Activated CD4-positive, alpha-beta T cell treated with anti-CD3 and anti-CD28 coated beads, Interleukin-2, amount 10 ng/mL, durations not matched to agents 24 days and 14 days (primary cell): ENCODE data around the gene ANKRD11. TPM values are rescaled to one million over a fixed set of nuclear protein-coding genes. Genes with fewer than 3 reads are reported as not detected.
"Not testable (repeated sequence)": the region's sequence is repeated elsewhere in the genome, so short reads cannot be mapped to it uniquely, and the experiment has no call there.

Experiments
- DNase-seq: peaks from one replicate; pipeline ENCODE4 v3.0.0; 2022
- H3K27ac Mint-ChIP-seq: one replicate; pipeline ENCODE4 v1.8.0; 2022; ENCODE audit warnings: mild to moderate bottlenecking, mixed read lengths
- H3K27me3 Mint-ChIP-seq: one replicate; pipeline ENCODE4 v1.8.0; 2022; ENCODE audit warnings: mixed read lengths
- H3K36me3 Mint-ChIP-seq: one replicate; pipeline ENCODE4 v1.8.0; 2022; ENCODE audit warnings: low read depth, mild to moderate bottlenecking, mixed read lengths
- H3K4me1 Mint-ChIP-seq: one replicate; pipeline ENCODE4 v1.8.0; 2021; ENCODE audit warnings: mixed read lengths
- H3K4me3 Mint-ChIP-seq: one replicate; pipeline ENCODE4 v1.8.0; 2022; ENCODE audit warnings: mild to moderate bottlenecking, moderate library complexity, mixed read lengths
- H3K9me3 Mint-ChIP-seq: one replicate; pipeline ENCODE4 v1.8.0; 2021; ENCODE audit warnings: mixed read lengths
- intact Hi-C: fragments of 100-400 bp; cut with micrococcal nuclease; formaldehyde crosslinking; loops from one replicate; pipeline ENCODE4 v1.15.1; 2023
- total RNA-seq: library from RNA; stranded (reverse); gene quantifications from 2 replicates; pipeline ENCODE4 v1.2.3, GENCODE V29; 2022

Gene ANKRD11
- total RNA-seq, 1 donor from 2014 or later = 152 TPM

DNA sequence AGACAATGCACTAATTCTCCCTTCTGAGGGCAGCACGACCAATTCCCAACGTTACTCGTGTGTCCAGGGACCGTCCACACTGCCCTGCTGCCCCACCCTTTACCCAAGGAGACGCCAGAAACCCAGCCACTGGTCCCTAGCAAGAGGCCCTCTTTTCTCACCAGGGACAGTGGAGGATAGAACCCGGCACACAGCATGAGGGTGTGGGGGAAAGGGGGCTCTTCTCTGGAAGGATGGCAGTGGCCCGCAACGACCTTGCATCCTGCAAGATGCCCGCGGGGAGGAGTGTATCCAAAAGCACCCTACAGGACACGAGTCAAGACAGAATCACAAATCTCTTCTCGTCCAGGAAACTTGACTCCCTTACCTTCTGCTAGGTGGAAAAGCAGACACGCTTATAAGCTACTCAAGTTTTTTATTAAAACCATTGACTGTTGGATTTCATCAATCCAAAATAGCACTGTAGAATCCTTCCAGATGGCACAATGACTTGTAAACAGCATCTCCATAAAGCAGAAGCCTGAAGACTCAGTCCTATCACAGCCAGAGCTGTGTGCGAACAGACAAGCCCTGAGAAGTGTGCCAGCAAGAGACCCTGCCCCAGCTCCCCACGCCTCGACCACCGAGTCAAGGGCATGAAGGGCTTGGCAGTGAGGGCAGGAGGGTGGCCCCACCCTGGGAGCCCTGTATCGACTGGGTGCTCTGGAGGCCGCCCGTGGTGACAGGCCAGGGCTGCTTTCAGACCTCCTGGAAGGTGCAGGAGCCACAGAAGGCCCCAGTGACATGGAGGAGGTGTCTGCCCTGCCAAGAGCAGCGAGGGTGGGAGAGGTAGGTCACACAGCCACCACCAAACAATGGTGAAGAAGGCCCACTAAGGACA, 103.8 kb downstream of the ANKRD11 start:
- Mint-ChIP-seq H3K27me3 (no peaks in the 10 kb centered on the region), H3K4me3 (peak overlapping the region; percentile 30), H3K36me3 (peaks cover 21% of the 10 kb centered on the region), H3K4me1 (peaks cover 52% of the 10 kb centered on the region), H3K27ac (peak overlapping the region; percentile 68), H3K9me3 (no peaks in the 10 kb centered on the region)
- intact Hi-C loops = no loop called here
- no peak for DNase-seq

DNA sequence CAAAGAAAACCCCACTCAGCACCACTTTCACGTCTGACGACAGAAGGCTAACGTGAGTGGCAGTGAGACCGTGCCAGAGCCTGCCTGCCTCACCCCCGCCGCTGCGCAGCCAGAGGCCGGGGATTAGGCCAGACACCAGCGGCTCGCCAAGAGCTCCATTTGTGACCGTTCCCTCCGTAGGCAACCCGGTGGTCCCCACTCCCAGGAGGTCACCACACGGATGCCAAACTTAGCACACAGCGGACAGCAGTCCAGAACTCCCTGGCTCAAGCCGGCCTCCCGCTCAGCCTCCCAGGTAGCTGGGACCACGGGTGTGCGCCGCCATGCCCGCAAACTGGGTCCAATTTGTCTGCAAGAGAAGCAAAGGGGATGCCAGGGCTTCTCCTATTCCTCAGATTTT, 104.6 kb downstream of the ANKRD11 start:
- no peak overlapping the region for H3K4me3 Mint-ChIP-seq
- H3K9me3 Mint-ChIP-seq = no peaks in the 10 kb centered on the region
- peaks cover 18% of the 10 kb centered on the region for H3K36me3 Mint-ChIP-seq
- DNase-seq = no peak
- no peak overlapping the region for H3K27ac Mint-ChIP-seq
- peaks cover 55% of the 10 kb centered on the region for H3K4me1 Mint-ChIP-seq
- intact Hi-C loops = no loop called here
- H3K27me3 Mint-ChIP-seq = no peaks in the 10 kb centered on the region

DNA sequence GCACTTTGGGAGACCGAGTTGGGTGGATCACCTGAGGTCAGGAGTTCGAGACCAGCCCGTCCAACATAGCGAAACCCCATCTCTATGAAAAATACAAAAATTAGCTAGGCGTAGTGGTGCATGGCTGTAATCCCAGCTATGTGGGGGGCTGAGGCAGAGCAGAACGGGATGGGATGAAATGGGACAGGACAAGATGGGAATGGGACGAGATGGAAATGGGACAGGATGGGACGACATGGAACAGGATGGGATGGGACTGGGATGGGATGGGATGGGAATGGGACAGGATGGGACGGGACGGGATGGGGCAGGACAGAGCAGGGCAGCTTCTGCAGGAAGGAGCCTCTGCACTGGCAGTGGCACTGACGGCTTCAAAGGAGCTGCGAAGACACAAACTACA, 106.1 kb downstream of the ANKRD11 start:
- Mint-ChIP-seq H3K4me1 (peaks cover 58% of the 10 kb centered on the region), H3K9me3 (no peaks in the 10 kb centered on the region), H3K27me3 (no peaks in the 10 kb centered on the region), H3K27ac (peak overlapping the region; percentile 66), H3K36me3 (peaks cover 12% of the 10 kb centered on the region), H3K4me3 (peak overlapping the region; percentile 47)
- intact Hi-C loops = no loop called here
- no peak for DNase-seq

DNA sequence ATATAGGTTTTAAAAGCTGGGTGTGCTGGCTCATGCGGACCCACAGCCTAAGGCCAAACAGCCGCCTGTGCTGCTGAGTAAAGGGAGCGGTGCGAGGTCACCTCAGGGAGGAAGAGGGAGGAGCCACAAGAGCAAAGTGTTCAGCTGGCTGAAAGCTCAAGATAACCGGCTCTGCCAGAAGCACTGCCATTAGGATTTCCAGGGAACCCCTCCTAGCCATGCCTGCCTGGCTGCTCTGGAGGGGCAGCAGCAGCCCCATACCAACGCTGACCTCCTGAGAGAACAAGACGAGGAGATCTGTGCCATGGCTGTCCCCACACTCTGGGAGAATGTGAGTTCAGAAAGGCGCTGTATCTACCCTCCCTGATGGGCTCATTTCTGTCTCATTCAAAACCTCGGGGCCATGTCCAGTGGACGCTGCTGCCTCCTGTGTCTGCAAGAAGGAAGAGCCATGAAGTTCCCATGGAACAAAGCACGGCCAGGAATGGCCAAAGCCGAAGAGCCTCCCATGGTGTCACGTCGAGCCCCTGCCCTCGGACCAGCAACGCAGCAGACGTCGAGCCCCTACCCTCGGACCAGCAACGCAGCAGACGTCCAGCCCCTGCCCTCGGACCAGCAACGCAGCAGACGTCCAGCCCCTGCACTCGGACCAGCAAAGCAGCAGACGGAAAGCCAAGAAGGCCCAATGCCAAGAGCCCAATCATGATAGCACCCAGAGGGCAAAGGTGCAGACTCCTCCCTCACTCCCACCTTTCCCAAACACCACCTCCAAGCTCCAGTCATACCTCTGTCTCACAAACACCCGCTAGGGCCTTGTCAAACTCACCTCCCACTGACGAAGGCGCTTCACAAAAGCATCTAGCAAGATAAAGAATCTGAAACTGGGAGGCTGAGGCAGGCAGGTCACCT, 107.0 kb downstream of the ANKRD11 start:
- Mint-ChIP-seq H3K36me3 (peaks cover 12% of the 10 kb centered on the region), H3K27me3 (no peaks in the 10 kb centered on the region), H3K27ac (peak overlapping the region; percentile 87), H3K4me3 (peak overlapping the region; percentile 71), H3K9me3 (no peaks in the 10 kb centered on the region), H3K4me1 (peaks cover 55% of the 10 kb centered on the region)
- intact Hi-C loops = no loop called here
- DNase-seq = peak; percentile 78

DNA sequence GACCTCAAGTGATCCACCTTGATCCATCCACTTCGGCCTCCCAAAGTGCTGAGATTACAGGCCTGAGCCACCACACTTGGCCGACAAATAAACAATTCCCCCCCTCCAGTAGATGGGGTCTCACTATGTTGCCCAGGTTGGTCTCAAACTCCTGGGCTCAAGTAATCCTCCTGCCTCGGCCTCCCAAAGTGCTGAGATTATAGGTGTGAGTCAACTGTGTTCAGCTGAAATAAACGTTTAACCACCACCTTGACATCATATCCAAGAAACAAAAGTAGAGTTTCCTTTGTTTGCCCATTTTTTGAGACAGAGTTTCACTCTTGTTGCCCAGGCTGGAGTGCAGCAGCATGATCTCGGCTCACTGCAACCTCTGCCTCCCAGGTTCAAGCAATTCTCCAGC, 107.8 kb downstream of the ANKRD11 start:
- Mint-ChIP-seq H3K27ac (peak overlapping the region; percentile 87), H3K4me1 (peaks cover 55% of the 10 kb centered on the region), H3K4me3 (peak overlapping the region; percentile 71), H3K36me3 (peaks cover 13% of the 10 kb centered on the region)
- not testable (repeated sequence) for DNase-seq, H3K27me3 Mint-ChIP-seq, H3K9me3 Mint-ChIP-seq
- intact Hi-C loops = loop anchor here (1.0 kb wide), 1 partner anchor 21 kb away; no protein-coding TSS in a partner anchor

DNA sequence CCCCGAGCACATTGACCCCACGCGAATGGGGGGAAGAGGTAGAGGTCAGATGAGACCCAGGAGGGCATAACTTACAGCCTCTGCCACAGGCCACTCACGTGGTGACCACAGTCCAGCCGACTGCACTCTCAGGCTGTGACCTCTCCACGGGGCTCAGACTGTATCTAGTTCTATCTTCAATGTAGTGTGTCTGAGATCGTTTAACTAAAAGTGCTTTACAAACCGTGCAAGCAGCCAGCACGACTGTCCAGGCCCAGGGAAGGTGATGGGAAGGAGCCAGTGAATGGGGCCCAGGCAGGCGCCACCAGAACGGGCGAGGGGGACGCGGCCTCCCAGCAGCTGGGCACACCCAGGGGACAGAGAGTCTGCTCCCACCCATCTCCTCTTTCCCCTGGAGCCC, 108.6 kb downstream of the ANKRD11 start:
- peaks cover 55% of the 10 kb centered on the region for H3K4me1 Mint-ChIP-seq
- DNase-seq = no peak
- H3K9me3 Mint-ChIP-seq = peaks cover 4% of the 10 kb centered on the region
- H3K27me3 Mint-ChIP-seq = no peaks in the 10 kb centered on the region
- intact Hi-C loops = loop anchor here (1.0 kb wide), 1 partner anchor 20 kb away; no protein-coding TSS in a partner anchor
- H3K4me3 Mint-ChIP-seq = no peak overlapping the region
- H3K27ac Mint-ChIP-seq = peak overlapping the region; percentile 52
- H3K36me3 Mint-ChIP-seq = peaks cover 18% of the 10 kb centered on the region

DNA sequence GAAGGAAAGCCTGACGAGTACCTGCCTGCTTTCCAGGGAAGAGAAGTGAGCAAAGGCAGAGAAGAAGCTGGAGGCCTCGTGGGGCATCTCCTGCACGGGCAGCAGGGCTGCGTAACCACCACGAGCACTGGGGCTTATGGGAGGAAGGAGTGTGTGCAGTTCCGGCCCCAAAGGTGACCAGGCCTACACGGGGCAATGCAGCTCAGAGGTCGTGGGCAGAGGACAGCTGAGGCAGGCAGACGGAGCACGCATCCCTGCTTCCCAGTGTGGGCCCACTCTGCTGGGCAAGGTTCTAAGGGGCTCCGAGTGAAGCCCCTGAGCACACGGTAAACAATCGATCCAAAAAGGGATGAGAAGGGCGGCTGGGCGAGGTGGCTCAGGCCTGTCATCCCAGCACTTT, 109.7 kb downstream of the ANKRD11 start:
- intact Hi-C loops = no loop called here
- no peaks in the 10 kb centered on the region for H3K27me3 Mint-ChIP-seq
- no peak for DNase-seq
- peaks cover 27% of the 10 kb centered on the region for H3K36me3 Mint-ChIP-seq
- no peak overlapping the region for H3K27ac Mint-ChIP-seq
- H3K9me3 Mint-ChIP-seq = peaks cover 4% of the 10 kb centered on the region
- no peak overlapping the region for H3K4me3 Mint-ChIP-seq
- peaks cover 51% of the 10 kb centered on the region for H3K4me1 Mint-ChIP-seq

DNA sequence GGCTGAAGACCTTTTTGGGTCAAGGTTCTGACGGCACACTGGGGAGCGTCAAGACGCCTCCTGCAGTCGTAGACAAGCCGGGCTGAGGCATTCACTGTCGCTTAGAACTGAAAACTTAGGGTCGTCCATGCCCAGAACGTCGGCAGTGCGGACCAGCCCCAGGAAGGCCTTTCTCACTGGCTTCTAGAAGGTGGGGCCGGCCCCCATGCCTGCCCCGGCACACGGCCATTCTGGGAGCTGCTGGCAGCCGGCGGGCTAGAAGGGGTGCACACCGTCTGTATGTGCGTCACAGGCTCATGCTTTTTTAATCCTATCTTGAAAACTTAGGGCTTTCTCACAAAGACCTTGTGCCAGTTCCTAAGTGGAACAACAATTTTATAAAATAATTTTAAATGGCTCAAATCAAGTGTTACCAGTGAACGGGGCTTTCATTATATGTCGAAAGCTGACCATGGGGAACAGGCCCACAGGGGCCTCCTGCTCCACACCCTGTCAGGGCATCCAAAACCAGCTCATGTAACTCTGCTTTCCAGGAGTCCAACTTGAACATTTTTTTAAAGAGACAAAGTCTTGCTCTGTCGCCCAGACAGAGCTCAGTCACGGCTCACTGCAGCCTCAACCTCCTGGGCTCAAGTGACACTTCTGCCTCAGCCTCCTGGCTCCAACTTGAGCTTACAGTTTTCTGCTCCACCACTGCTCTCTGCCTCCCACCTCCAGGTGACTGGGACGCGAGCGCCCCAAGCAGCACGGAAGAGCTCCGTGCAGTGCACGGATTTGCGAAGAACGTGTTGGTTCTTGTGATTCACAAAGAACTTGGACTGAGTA, 111.2 kb downstream of the ANKRD11 start:
- peaks cover 4% of the 10 kb centered on the region for H3K9me3 Mint-ChIP-seq
- intact Hi-C loops = no loop called here
- H3K36me3 Mint-ChIP-seq = peaks cover 27% of the 10 kb centered on the region
- H3K4me1 Mint-ChIP-seq = peaks cover 45% of the 10 kb centered on the region
- DNase-seq = no peak
- no peak overlapping the region for H3K4me3 Mint-ChIP-seq
- H3K27me3 Mint-ChIP-seq = no peaks in the 10 kb centered on the region
- H3K27ac Mint-ChIP-seq = peak overlapping the region; percentile 17

DNA sequence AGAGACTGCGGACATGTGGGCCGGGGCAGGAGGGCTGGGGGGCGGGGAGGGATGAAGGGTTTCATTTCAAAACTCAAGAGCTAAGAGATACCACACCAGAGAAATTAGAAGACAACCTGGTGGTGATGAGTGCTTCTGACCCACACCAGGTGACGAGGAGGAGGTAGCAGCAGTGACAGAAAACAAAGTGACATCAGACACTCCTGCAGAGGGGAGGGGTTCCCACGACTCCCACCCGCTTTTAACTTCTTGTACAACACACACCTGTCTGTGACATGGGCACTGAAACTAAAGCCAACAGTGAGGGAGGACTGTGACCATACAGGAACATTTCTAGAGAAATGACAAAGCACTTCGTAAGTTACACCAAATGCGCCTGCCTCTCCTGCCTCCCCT, 112.9 kb downstream of the ANKRD11 start:
- H3K4me3 Mint-ChIP-seq = no peak overlapping the region
- intact Hi-C loops = no loop called here
- no peak overlapping the region for H3K27ac Mint-ChIP-seq
- peaks cover 4% of the 10 kb centered on the region for H3K9me3 Mint-ChIP-seq
- H3K36me3 Mint-ChIP-seq = peaks cover 27% of the 10 kb centered on the region
- no peaks in the 10 kb centered on the region for H3K27me3 Mint-ChIP-seq
- peaks cover 30% of the 10 kb centered on the region for H3K4me1 Mint-ChIP-seq
- no peak for DNase-seq

DNA sequence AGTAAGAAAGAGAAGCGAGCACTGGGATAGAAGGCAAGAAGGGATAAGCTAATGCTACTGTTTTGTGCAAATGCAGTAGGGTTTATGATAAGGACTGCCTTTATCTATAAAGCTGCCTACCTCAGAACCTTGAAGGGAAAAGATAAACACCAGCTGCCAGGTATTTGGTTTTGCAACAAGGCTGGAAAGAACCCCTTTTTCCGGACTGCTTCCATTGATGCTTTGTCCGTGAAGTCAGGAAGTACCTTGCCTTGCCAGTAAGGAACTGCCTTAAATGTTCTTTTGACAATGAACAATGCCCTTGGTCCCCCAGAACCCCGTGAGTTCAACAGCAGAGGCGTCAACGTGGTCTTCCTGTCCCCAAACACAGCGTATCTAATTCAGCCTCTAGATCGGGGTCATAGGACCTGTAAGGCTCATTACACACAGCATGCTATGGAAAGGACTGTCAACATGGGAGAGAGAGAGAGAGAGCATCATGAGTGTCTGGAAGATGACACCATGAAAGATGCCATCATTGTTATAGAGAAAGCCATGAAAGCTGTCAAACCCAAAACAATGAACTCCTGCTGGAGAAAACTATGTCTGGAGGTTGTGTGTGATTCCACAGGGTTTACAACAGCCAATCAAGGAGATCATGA, 113.4 kb downstream of the ANKRD11 start:
- intact Hi-C loops = no loop called here
- Mint-ChIP-seq H3K27ac (peak overlapping the region; percentile 63), H3K4me3 (no peak overlapping the region), H3K36me3 (peaks cover 27% of the 10 kb centered on the region), H3K9me3 (peaks cover 4% of the 10 kb centered on the region), H3K4me1 (peaks cover 29% of the 10 kb centered on the region), H3K27me3 (no peaks in the 10 kb centered on the region)
- no peak for DNase-seq

DNA sequence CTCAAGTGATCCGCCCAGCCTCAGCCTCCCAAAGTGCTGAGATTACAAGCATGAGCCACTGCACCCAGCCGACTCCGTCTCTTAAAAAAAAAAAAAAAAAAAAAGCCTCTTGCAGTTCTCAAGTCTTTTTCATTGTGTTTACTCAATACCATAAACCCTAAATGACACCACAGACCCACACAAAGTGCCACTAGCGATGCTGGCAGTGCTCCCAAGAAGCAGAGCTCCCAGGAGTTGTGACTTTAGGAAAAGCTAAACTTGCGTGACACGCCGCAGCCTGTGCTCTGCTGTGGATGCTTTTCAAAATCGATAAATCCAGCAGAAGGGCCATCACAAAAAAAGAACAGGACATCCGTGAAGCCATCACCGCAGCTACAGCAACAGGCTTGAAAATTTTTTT, 114.7 kb downstream of the ANKRD11 start:
- peaks cover 31% of the 10 kb centered on the region for H3K36me3 Mint-ChIP-seq
- peaks cover 27% of the 10 kb centered on the region for H3K4me1 Mint-ChIP-seq
- H3K27ac Mint-ChIP-seq = no peak overlapping the region
- DNase-seq = no peak
- no peak overlapping the region for H3K4me3 Mint-ChIP-seq
- intact Hi-C loops = no loop called here
- no peaks in the 10 kb centered on the region for H3K27me3 Mint-ChIP-seq
- peaks cover 4% of the 10 kb centered on the region for H3K9me3 Mint-ChIP-seq

DNA sequence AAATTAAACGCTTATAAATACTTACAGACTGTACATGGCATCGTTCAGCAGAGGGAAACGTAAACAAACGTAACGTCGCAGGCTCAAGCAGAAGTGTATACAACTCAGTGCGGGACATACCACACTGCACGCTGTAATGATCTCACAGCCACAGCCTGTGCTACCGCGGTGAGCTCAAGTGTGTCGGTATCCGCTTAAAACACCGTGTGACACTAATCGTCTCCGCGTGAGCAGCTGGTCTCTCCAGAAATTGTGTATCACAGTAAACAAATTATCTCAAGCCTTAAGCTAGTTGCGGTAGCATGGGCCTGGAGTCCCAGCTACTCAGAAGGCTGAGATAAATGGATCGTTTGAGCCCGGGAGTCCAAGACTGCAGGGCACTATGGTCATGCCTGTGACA, 115.3 kb downstream of the ANKRD11 start:
- Mint-ChIP-seq H3K27me3 (no peaks in the 10 kb centered on the region), H3K27ac (no peak overlapping the region), H3K36me3 (peaks cover 31% of the 10 kb centered on the region), H3K4me1 (peaks cover 30% of the 10 kb centered on the region), H3K9me3 (peaks cover 4% of the 10 kb centered on the region), H3K4me3 (no peak overlapping the region)
- no peak for DNase-seq
- intact Hi-C loops = no loop called here

DNA sequence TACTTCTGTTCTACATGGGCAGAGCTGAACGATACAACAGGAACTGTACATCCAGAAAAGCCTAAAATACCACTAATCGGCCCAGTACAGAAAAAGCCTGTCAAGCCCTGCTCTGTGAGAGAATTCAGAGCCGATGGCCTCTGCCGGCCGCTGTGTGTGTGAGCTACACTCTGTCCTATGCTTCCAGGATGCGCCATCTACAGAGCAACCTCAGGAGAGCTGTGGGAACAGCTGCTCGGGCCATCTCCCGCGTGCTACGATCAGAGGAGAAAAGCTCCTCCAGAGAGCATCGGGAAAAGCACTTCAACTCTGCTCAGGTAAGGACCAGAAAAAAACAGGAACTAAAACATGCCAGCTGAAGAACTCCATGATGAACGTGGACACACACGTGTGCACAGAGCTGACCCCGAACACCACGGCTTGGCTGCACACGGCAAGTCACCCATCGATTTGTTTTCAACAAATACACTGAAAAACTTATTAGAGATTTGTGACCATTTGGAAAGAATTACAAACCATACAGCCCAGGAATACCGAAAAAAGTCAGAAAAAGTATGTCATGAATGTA, 115.9 kb downstream of the ANKRD11 start:
- Mint-ChIP-seq H3K4me3 (no peak overlapping the region), H3K36me3 (peaks cover 30% of the 10 kb centered on the region), H3K9me3 (peaks cover 4% of the 10 kb centered on the region), H3K4me1 (peaks cover 30% of the 10 kb centered on the region), H3K27me3 (no peaks in the 10 kb centered on the region), H3K27ac (no peak overlapping the region)
- intact Hi-C loops = no loop called here
- no peak for DNase-seq
